Neural cell (in vitro differentiated cells): ENCODE results near the gene TRUB2. TPM values are rescaled to one million over a fixed set of nuclear protein-coding genes. Genes with fewer than 3 reads are reported as not detected.

ENCODE experiments used
- H2AFZ ChIP-seq: fragments of 200-600, 300-800 bp; sonication (generic), shearing (Covaris generic); 2 replicates; pipeline ENCODE4 v1.6.0; 2014; ENCODE audit warnings: low read depth, mild to moderate bottlenecking, antibody characterized with exemption, low read length, moderate library complexity
- H3F3A ChIP-seq: fragments of 200-600 bp; shearing (Covaris generic); 2 replicates; pipeline ENCODE4 v1.6.1; 2016; ENCODE audit warnings: mild to moderate bottlenecking, moderate library complexity, mixed read lengths, antibody characterized with exemption, low read length; ENCODE audit not compliant: insufficient read depth, poor library complexity, severe bottlenecking
- H3K27ac ChIP-seq: fragments of 200-600, 300-800 bp; sonication (generic), shearing (Covaris generic); 2 replicates; pipeline ENCODE4 v1.5.1; 2014; ENCODE audit warnings: mild to moderate bottlenecking, low read length, moderate library complexity
- H3K27me3 ChIP-seq: fragments of 300-800, 200-600 bp; sonication (generic), shearing (Covaris generic); 2 replicates; pipeline ENCODE4 v1.6.0; 2014; ENCODE audit warnings: mild to moderate bottlenecking, low read depth, low read length, moderate library complexity; ENCODE audit not compliant: insufficient read depth
- H3K36me3 ChIP-seq: fragments of 300-800, 200-600 bp; sonication (generic), shearing (Covaris generic); 2 replicates; pipeline ENCODE4 v1.5.1; 2014; ENCODE audit warnings: mild to moderate bottlenecking, antibody characterized with exemption, low read length, moderate library complexity; ENCODE audit not compliant: insufficient read depth
- H3K4me2 ChIP-seq: fragments of 300-800, 200-600 bp; sonication (generic), shearing (Covaris generic); 2 replicates; pipeline ENCODE4 v1.6.0; 2014; ENCODE audit warnings: mild to moderate bottlenecking, low read length
- H3K4me3 ChIP-seq: fragments of 300-800, 200-600 bp; sonication (generic), shearing (Covaris generic); 2 replicates; pipeline ENCODE4 v1.5.1; 2014; ENCODE audit warnings: mild to moderate bottlenecking, low read length, moderate library complexity
- H3K79me2 ChIP-seq: fragments of 200-600 bp; shearing (Covaris generic); replicated peaks from 2 replicates; pipeline ENCODE4 v1.6.0; 2014; ENCODE audit warnings: mild to moderate bottlenecking, low read length, moderate library complexity; ENCODE audit not compliant: insufficient read depth
- H3K9ac ChIP-seq: fragments of 300-800, 200-600 bp; sonication (generic), shearing (Covaris generic); 2 replicates; pipeline ENCODE4 v1.6.1; 2016; ENCODE audit warnings: mild to moderate bottlenecking, low read length, mixed read lengths
- H3K9me2 ChIP-seq: fragments of 200-600 bp; shearing (Covaris generic); 2 replicates; pipeline ENCODE4 v1.6.1; 2016; ENCODE audit warnings: mild to moderate bottlenecking, low read length, mixed read lengths; ENCODE audit not compliant: insufficient read depth
- H3K9me3 ChIP-seq: fragments of 200-600, 300-800 bp; sonication (generic), shearing (Covaris generic); 2 replicates; pipeline ENCODE4 v1.6.1; 2016; ENCODE audit warnings: mild to moderate bottlenecking, mixed run types, low read length, moderate library complexity, mixed read lengths
- H4K20me1 ChIP-seq: fragments of 200-600 bp; shearing (Covaris generic); 2 replicates; pipeline ENCODE4 v1.6.1; 2016; ENCODE audit warnings: mild to moderate bottlenecking, mixed run types; ENCODE audit not compliant: insufficient read depth
- CTCF ChIP-seq: fragments of 450-650 bp; IDR thresholded peaks from 2 replicates; pipeline ENCODE4 v1.5.1; 2014; ENCODE audit warnings: antibody characterized with exemption, mild to moderate bottlenecking, moderate library complexity; ENCODE audit not compliant: poor library complexity, severe bottlenecking
- EP300 ChIP-seq: fragments of 450-650 bp; conservative IDR thresholded peaks from 2 replicates; pipeline ENCODE4 v1.6.1; 2014; ENCODE audit warnings: antibody characterized with exemption, mild to moderate bottlenecking, moderate library complexity; ENCODE audit not compliant: poor library complexity, severe bottlenecking
- EZH2 ChIP-seq: fragments of 200-600, 300-800 bp; shearing (Covaris generic), sonication (generic); IDR thresholded peaks from 2 replicates; pipeline ENCODE4 v1.6.1; 2014; ENCODE audit warnings: antibody characterized with exemption, low read length, borderline replicate concordance, mild to moderate bottlenecking; ENCODE audit not compliant: insufficient read depth, poor library complexity, severe bottlenecking
- MXI1 ChIP-seq: fragments of 450-650 bp; conservative IDR thresholded peaks from 2 replicates; pipeline ENCODE4 v1.6.1; 2014; ENCODE audit warnings: antibody characterized with exemption, mild to moderate bottlenecking; ENCODE audit not compliant: poor library complexity, severe bottlenecking
- POLR2AphosphoS5 ChIP-seq: IDR thresholded peaks from 2 replicates; pipeline ENCODE4 v1.6.1; 2012
- RAD21 ChIP-seq: fragments of 450-650 bp; conservative IDR thresholded peaks from 2 replicates; pipeline ENCODE4 v1.6.1; 2014; ENCODE audit warnings: antibody characterized with exemption, mild to moderate bottlenecking, moderate library complexity
- REST ChIP-seq: IDR thresholded peaks from 2 replicates; pipeline ENCODE4 v1.6.1; 2012; ENCODE audit warnings: borderline replicate concordance
- SMC3 ChIP-seq: fragments of 450-650 bp; conservative IDR thresholded peaks from 2 replicates; pipeline ENCODE4 v1.6.1; 2014; ENCODE audit warnings: antibody characterized with exemption, mild to moderate bottlenecking, moderate library complexity; ENCODE audit not compliant: poor library complexity
- TAF1 ChIP-seq: IDR thresholded peaks from 2 replicates; pipeline ENCODE4 v1.6.1; 2012; ENCODE audit warnings: low read depth
- polyA plus RNA-seq: library from polyadenylated mRNA; depleted of rRNA; stranded (reverse); fragments of >200 nt; gene quantifications from 2 replicates; pipeline ENCODE4 v1.2.3, GENCODE V29; 2014

TRUB2 gene
- polyA plus RNA-seq, 1 donor from 2014 or later = 22.3 TPM

DNA sequence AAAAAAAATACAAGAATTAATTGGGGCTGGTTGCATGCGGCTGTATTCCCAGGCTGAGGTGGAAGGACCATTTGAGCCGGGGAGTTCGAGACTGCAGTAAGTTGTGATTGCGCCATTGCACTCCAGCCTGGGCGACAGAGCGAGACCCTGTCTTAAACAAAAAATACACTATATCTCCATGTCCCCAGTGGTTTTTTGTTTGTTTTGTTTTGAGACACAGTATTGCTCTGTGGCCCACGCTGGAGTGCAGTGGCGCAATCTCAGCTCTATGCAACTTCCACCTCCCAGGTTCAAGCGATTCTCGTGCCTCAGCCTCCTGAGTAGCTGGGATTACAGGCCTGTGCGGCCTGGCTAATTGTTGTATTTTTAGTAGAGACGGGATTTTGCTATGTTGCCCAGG lies 1.5 kb upstream of the TRUB2 start:
- Histone ChIP-seq H3K36me3 (no peaks in the 10 kb centered on the region), H3K4me2 (peak overlapping the region; percentile 75), H3K9ac (peak overlapping the region; percentile 91), H3K27me3 (no peaks in the 10 kb centered on the region), H4K20me1 (no peaks in the 10 kb centered on the region), H3K4me3 (peak overlapping the region; percentile 80), H3K9me2 (no peaks in the 10 kb centered on the region), H3K27ac (peak overlapping the region; percentile 97), H3K9me3 (no peaks in the 10 kb centered on the region), H3K79me2 (peaks cover 26% of the 10 kb centered on the region), H2AFZ (no peak overlapping the region), H3F3A (no peaks in the 10 kb centered on the region)
- no peak for TF ChIP-seq POLR2AphosphoS5
- TF ChIP-seq TAF1 = no peak
- no peak for TF ChIP-seq EZH2
- no peak for TF ChIP-seq EP300
- no peak for TF ChIP-seq CTCF
- no peak for TF ChIP-seq REST
- no peak for TF ChIP-seq RAD21
- no peak for TF ChIP-seq MXI1
- no peak for TF ChIP-seq SMC3

DNA sequence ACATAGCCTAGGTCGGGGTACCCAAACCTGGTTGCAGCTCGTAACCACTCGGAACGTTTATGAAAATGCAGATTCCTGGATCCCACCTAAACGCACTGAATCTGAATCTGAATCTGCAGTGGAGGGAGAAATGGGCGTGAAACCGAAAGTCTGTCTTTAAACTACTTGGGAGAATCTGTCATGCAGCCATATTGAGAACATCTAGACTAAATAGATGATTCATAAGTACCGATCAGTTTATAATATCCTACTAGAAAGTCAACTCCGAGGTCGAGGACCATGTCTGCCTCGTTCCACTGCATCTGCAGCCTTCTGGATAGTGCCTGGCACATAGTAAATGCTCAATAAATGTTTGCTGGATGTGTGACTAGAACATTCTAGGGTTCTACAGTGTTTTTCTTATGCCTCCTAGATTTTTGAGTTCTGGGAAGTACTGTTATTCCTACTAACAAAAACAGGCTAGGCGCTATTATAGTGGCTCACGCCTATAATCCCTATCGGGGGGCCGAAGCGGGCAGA lies 1.0 kb upstream of the TRUB2 start:
- Histone ChIP-seq H3K36me3 (no peaks in the 10 kb centered on the region), H3K27me3 (no peaks in the 10 kb centered on the region), H3K4me2 (peak overlapping the region; percentile 75), H4K20me1 (no peaks in the 10 kb centered on the region), H3K9ac (peak overlapping the region; percentile 91), H3K79me2 (peaks cover 26% of the 10 kb centered on the region), H3K4me3 (peak overlapping the region; percentile 80), H3K9me2 (no peaks in the 10 kb centered on the region), H3F3A (no peaks in the 10 kb centered on the region), H3K27ac (peak overlapping the region; percentile 97), H3K9me3 (no peaks in the 10 kb centered on the region), H2AFZ (peak overlapping the region; percentile 86)
- TF ChIP-seq RAD21 (no peak), MXI1 (no peak), SMC3 (no peak), TAF1 (peak; percentile 2), REST (no peak), EZH2 (no peak), CTCF (no peak)
